Psoas muscle (tissue), 8 donors: Measurements from ENCODE around the gene C1QL4. TPM values are rescaled to one million over a fixed set of nuclear protein-coding genes. Genes with fewer than 3 reads are reported as not detected.
A peak's percentile ranks its signal among the peaks of the same experiment; 100 is the strongest.
"Not testable (repeated sequence)": the region's sequence is repeated elsewhere in the genome, so short reads cannot be mapped to it uniquely, and the experiment has no call there.

Experiments used
- ATAC-seq, 4 donors: fragments of 200-7000 bp; cut with Tn5 transposase; one replicate each; pipeline ENCODE4 v1.9.1; 2020; ENCODE audit warnings: moderate library complexity in 3 of 4, mild to moderate bottlenecking in 2 of 4
- DNase-seq, 2 donors: peaks; one replicate each; pipeline ENCODE4 v3.0.0-alpha.2; 2020
- H3K27ac ChIP-seq: fragments of 200-600 bp; one replicate; pipeline ENCODE4 v1.8.0; 2022
- H3K27me3 ChIP-seq, 3 donors: fragments of 200-600 bp in 1 of 3; one replicate each; pipeline versions ENCODE4 v1.6.1 to v1.8.0; 2013 to 2022; ENCODE audit warnings: low read length in 2 of 3, mild to moderate bottlenecking in 2 of 3, moderate library complexity in 1 of 3; ENCODE audit not compliant: insufficient read depth in 3 of 3
- H3K36me3 ChIP-seq, 2 donors: fragments of 200-600 bp in 1 of 2; one replicate each; pipeline versions ENCODE4 v1.6.1 to v1.8.0; 2013 to 2022; ENCODE audit warnings: low read depth in 1 of 2, mild to moderate bottlenecking in 1 of 2, moderate library complexity in 1 of 2; ENCODE audit not compliant: insufficient read depth in 1 of 2
- H3K4me1 ChIP-seq: fragments of 200-600 bp; one replicate; pipeline ENCODE4 v1.8.0; 2022
- H3K4me3 ChIP-seq: fragments of 200-600 bp; one replicate; pipeline ENCODE4 v1.8.0; 2022; ENCODE audit warnings: mild to moderate bottlenecking
- H3K9me3 ChIP-seq: fragments of 200-600 bp; one replicate; pipeline ENCODE4 v1.8.0; 2022
- WGBS, 3 donors: extraction: QIAGEN DNeasy Blood & Tissue Kit; methylation state at CpG; one replicate each; pipeline versions ENCODE4 v1.1.6 to v1.1.7; 2013; 5-methylcytosine and 5-hydroxymethylcytosine counted together
- intact Hi-C, 2 donors: fragments of 100-400 bp; cut with DNase I; formaldehyde crosslinking; loops; one replicate each; pipeline versions ENCODE4 v1.11.0 to v1.14.2; 2022
- long read RNA-seq, 2 donors: library from polyadenylated mRNA; unstranded; transcript quantifications; one replicate each; pipeline ENCODE4 v2.0.0, GENCODE V29; 2021
- polyA plus RNA-seq, 3 donors: library from polyadenylated mRNA; stranded (reverse); fragments of 200-250 nt; gene quantifications; one replicate each; pipeline ENCODE4 v1.2.3, GENCODE V29; 2013
- total RNA-seq, 4 donors: library from RNA; stranded (reverse); fragmentation: NEBNext Ultra II Directional in 2 of 4; extraction: Animal tissue kit (Norgen Biotek cat#: 25700) in 2 of 4; gene quantifications; one replicate each; pipeline versions ENCODE4 v1.2.1 to v1.2.4, GENCODE V29; 2021 to 2023
- TF ChIP-seq, protein P1 (sequence below): fragments of 200-600 bp; IDR thresholded peaks from one replicate; pipeline ENCODE4 v1.8.0; 2022; ENCODE audit warnings: antibody characterized with exemption
- donor health status: healthy with polysubstance abuse.
- donor health status: DM: no; HTN: no; CAD: no; lungs with moderate emphysema.
- donor health status: Bipolar disorder and iron deficiency.
- donor health status: healthy.
- donor health status: DM: yes; HTN: yes; CAD: no.
- donor health status: DM: no; HTN: no; CAD: no.
- donor health status: DM: no; HTN: no; CAD: no.
- donor health status: DM: yes; HTN: yes; CAD: no.

Gene C1QL4
- not detected for total RNA-seq
- polyA plus RNA-seq = not detected
- long read RNA-seq, donor 1 = 0 reads
- long read RNA-seq, donor 2 = 0 reads

GRCh38 chr12:49336645-49337584 is at the start of gene C1QL4:
TSS of gene C1QL4 (minus strand) at chr12:49337188. CDS start at chr12:49336477, 711 bp downstream.
- DNase-seq = peak; percentile 84 to 91
- ATAC-seq = peak; percentile 83 to 96 (median 91)
- TF ChIP-seq, protein P1, sequence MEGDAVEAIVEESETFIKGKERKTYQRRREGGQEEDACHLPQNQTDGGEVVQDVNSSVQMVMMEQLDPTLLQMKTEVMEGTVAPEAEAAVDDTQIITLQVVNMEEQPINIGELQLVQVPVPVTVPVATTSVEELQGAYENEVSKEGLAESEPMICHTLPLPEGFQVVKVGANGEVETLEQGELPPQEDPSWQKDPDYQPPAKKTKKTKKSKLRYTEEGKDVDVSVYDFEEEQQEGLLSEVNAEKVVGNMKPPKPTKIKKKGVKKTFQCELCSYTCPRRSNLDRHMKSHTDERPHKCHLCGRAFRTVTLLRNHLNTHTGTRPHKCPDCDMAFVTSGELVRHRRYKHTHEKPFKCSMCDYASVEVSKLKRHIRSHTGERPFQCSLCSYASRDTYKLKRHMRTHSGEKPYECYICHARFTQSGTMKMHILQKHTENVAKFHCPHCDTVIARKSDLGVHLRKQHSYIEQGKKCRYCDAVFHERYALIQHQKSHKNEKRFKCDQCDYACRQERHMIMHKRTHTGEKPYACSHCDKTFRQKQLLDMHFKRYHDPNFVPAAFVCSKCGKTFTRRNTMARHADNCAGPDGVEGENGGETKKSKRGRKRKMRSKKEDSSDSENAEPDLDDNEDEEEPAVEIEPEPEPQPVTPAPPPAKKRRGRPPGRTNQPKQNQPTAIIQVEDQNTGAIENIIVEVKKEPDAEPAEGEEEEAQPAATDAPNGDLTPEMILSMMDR = peak; percentile 94
- Histone ChIP-seq H3K27me3 (peaks cover 0 to 62% (median 22%) of the 10 kb centered on the region in 3 donors), H3K9me3 (no peaks in the 10 kb centered on the region), H3K4me3 (peak within 1 kb of the TSS; percentile 58), H3K27ac (no peak within 1 kb of the TSS), H3K4me1 (no peaks in the 10 kb centered on the region), H3K36me3 (no peaks in the 10 kb centered on the region)
- WGBS, 3 donors = 1 to 2% (median 2%) methylated on average over 57 to 65 of the region's 65 CpGs
- intact Hi-C loops = loop anchor here in 1 of 2 donors (5.0 kb wide), 1 partner anchor 45 kb away; no protein-coding TSS in a partner anchor

DNA sequence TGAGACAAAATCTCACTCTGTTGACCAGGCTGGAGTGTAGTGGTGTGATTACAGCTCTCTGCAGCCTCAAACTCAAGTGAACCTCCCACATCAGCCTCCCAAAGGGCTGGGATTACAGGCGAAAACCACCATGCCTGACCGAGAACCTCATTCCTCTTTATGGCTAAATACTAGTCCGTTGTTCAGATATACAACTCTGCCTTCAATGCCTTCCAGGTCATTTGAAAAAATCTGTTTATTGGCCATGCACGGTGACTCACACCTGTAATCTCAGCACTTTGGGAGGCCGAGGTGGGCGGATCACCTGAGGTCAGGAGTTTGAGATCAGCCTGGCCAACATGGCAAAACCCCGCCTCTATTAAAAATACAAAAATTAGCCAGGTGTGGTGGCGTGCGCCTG is 43.2 kb upstream of the C1QL4 start:
- H3K9me3 ChIP-seq, intact Hi-C loops, H3K4me3 ChIP-seq, DNase-seq, ATAC-seq, H3K27me3 ChIP-seq, H3K27ac ChIP-seq, H3K36me3 ChIP-seq, H3K4me1 ChIP-seq: not testable (repeated sequence)
- WGBS, 3 donors = 80 to 97% (median 97%) methylated on average over 6 to 9 of the region's 9 CpGs

DNA sequence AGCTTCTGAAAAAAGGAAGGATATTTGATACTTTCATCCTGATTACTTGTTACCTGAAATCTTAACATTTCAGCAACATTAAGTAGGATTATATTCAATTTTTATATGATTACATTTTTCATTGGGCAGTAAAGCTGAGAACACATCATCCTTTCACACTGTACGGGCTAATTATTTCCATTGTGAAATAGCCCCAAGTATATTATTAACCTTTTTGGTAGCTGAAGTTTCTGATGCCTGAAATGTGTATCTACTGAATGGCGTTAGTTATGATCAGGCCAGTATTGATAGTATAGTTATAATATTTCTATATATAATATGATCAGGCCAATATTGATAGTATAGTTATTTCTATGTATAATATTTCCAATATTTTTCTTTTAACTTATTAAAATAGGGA is 40.4 kb upstream of the C1QL4 start:
- H3K27ac ChIP-seq = no peak overlapping the region
- 65 to 80% (median 74%) methylated on average over 2 of the region's 2 CpGs for WGBS, 3 donors
- no peaks in the 10 kb centered on the region for H3K27me3 ChIP-seq
- H3K36me3 ChIP-seq = peaks cover 0 to 6% of the 10 kb centered on the region in 2 donors
- no peak for ATAC-seq
- no peak overlapping the region for H3K4me3 ChIP-seq
- TF ChIP-seq, protein P1 = no peak
- no peak for DNase-seq
- no peaks in the 10 kb centered on the region for H3K4me1 ChIP-seq
- intact Hi-C loops = no loop called here
- no peaks in the 10 kb centered on the region for H3K9me3 ChIP-seq

DNA sequence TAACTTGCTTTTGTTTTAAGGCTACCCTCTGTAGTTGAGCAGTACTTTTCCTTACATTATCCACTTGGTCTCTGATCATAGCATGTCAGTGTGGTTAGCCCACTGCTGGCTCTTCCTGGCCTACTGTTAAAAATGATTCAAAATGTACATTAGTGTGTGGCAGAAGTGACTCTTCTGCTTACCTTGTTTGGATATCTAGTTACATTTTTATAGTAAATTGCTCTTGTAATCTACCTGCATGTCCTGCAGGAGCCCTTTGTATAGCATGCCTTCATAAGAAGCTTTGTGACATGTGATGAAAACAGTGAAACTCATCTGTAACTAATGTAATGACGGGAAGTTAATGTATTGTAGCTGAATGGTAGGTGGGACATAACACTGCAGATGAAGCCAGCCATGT is 38.4 kb upstream of the C1QL4 start:
- intact Hi-C loops = no loop called here
- DNase-seq (no peak), ATAC-seq (no peak)
- no peak overlapping the region for H3K27ac ChIP-seq
- 84 to 93% (median 89%) methylated on average over 1 of the region's 1 CpG for WGBS, 3 donors
- peaks cover 0 to 10% of the 10 kb centered on the region in 2 donors for H3K36me3 ChIP-seq
- H3K27me3 ChIP-seq = no peaks in the 10 kb centered on the region
- H3K9me3 ChIP-seq = no peaks in the 10 kb centered on the region
- TF ChIP-seq, protein P1 = no peak
- H3K4me3 ChIP-seq = no peak overlapping the region
- H3K4me1 ChIP-seq = peaks cover 3% of the 10 kb centered on the region

DNA sequence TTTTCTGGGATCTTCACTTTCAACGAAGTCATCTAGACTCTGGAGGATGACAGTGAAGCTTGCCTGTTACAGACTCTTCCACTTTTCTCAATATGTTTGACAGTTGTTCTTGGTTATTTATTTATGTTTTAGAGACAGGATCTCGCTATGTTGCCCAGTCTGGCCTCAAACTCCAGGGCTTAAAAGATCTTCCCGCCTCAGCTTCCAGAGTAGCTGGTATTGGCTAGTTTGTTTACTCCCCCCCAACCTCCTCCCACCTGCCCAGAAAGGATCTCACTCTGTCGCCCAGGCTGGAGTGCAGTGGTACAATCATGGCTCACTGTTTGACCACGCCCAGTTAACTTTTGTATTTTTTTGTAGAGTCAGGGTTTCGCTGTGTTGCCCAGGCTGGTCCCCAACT is 33.6 kb upstream of the C1QL4 start:
- intact Hi-C loops = no loop called here
- H3K36me3 ChIP-seq = peaks cover 0 to 10% of the 10 kb centered on the region in 2 donors
- H3K27me3 ChIP-seq = no peaks in the 10 kb centered on the region
- DNase-seq (no peak), ATAC-seq (no peak)
- no peaks in the 10 kb centered on the region for H3K9me3 ChIP-seq
- TF ChIP-seq, protein P1 = no peak
- WGBS, 3 donors = 88 to 91% (median 89%) methylated on average over 6 of the region's 6 CpGs
- H3K27ac ChIP-seq = peak overlapping the region; percentile 83
- no peak overlapping the region for H3K4me3 ChIP-seq
- peaks cover 28% of the 10 kb centered on the region for H3K4me1 ChIP-seq
